Spleen (tissue), 11 donors: ENCODE measurements around the gene C6orf62. TPM values are rescaled to one million over a fixed set of nuclear protein-coding genes. Genes with fewer than 3 reads are reported as not detected.

ENCODE experiments used
- DNase-seq: peaks from one replicate; pipeline ENCODE4 v3.0.0-alpha.2; 2020
- H3K27ac ChIP-seq, 8 donors: fragments of 200-600 bp; sonication (generic) in 7 of 8; 1 replicate in 4 of 8; 2 replicates in 4 of 8; pipeline versions ENCODE4 v1.5.0 to v1.8.0; 2016 to 2021; ENCODE audit warnings: inconsistent platforms in 4 of 8, mild to moderate bottlenecking in 4 of 8, moderate library complexity in 1 of 8
- H3K27me3 ChIP-seq, 7 donors: fragments of 200-600 bp; sonication (generic) in 6 of 7; replicated peaks in 1 of 7; 1 replicate in 4 of 7; 2 replicates in 3 of 7; pipeline versions ENCODE4 v1.5.0 to v1.8.0; 2016 to 2021; ENCODE audit warnings: inconsistent platforms in 3 of 7, mild to moderate bottlenecking in 1 of 7
- H3K36me3 ChIP-seq, 6 donors: fragments of 200-600 bp; sonication (generic) in 5 of 6; 1 replicate in 4 of 6; 2 replicates in 2 of 6; pipeline versions ENCODE4 v1.5.0 to v1.8.0; 2016 to 2021; ENCODE audit warnings: inconsistent platforms in 2 of 6
- H3K4me1 ChIP-seq, 6 donors: fragments of 200-600 bp; sonication (generic) in 5 of 6; 1 replicate in 3 of 6; 2 replicates in 3 of 6; pipeline versions ENCODE4 v1.5.0 to v1.8.0; 2016 to 2021; ENCODE audit warnings: inconsistent platforms in 3 of 6
- H3K4me3 ChIP-seq, 8 donors: fragments of 200-600 bp; sonication (generic) in 7 of 8; 1 replicate in 4 of 8; 2 replicates in 4 of 8; pipeline versions ENCODE4 v1.5.0 to v1.8.0; 2016 to 2021; ENCODE audit warnings: inconsistent platforms in 4 of 8, mild to moderate bottlenecking in 4 of 8, moderate library complexity in 2 of 8
- H3K9me3 ChIP-seq, 8 donors: fragments of 200-600 bp; sonication (generic) in 7 of 8; 1 replicate in 4 of 8; 2 replicates in 4 of 8; pipeline versions ENCODE4 v1.5.0 to v1.8.0; 2016 to 2021; ENCODE audit warnings: inconsistent platforms in 4 of 8
- CTCF ChIP-seq, 11 experiments: fragments of 200-600 bp in 7 of 11; fragments of 450-650 bp in 4 of 11; sonication (generic) in 4 of 11; IDR thresholded peaks in 8 of 11; conservative IDR thresholded peaks in 3 of 11; 1 replicate in 7 of 11; 2 replicates in 4 of 11; pipeline versions ENCODE4 v1.4.0 to v1.8.0; 2016 to 2021; ENCODE audit warnings: antibody characterized with exemption in 11 of 11, inconsistent platforms in 4 of 11, mild to moderate bottlenecking in 1 of 11
- POLR2A ChIP-seq, 3 donors: fragments of 450-650 bp; IDR thresholded peaks; one replicate each; pipeline ENCODE4 v1.5.1; 2017; ENCODE audit warnings: antibody characterized with exemption in 3 of 3, mild to moderate bottlenecking in 1 of 3
- POLR2AphosphoS5 ChIP-seq, 3 donors: sonication (generic); formaldehyde crosslinking; IDR thresholded peaks; one replicate each; pipeline ENCODE4 v1.5.1; 2017; ENCODE audit warnings: antibody characterized with exemption in 3 of 3
- WGBS, 5 donors: extraction: QIAGEN DNeasy Blood & Tissue Kit in 3 of 5; methylation state at CpG; one replicate each; pipeline versions ENCODE4 v1.1.5 to v1.1.7; 2013 to 2018; 5-methylcytosine and 5-hydroxymethylcytosine counted together
- intact Hi-C: fragments of 100-400 bp; cut with DNase I; formaldehyde crosslinking; loops from one replicate; pipeline ENCODE4 v1.15.0; 2023; ENCODE audit warnings: low total_unique reads
- polyA plus RNA-seq, 3 donors: library from polyadenylated mRNA; stranded (reverse); fragments of 200-250 nt; gene quantifications; one replicate each; pipeline ENCODE4 v1.2.1, GENCODE V29; 2013
- total RNA-seq, 7 donors: library from RNA; depleted of rRNA in 3 of 7; stranded (reverse); fragments of >200 nt in 3 of 7; fragmentation: NEBNext Ultra II Directional in 4 of 7; extraction: Animal tissue kit (Norgen Biotek cat#: 25700) in 4 of 7; gene quantifications; one replicate each; pipeline versions ENCODE4 v1.1.0 to v1.2.1, GENCODE V29; 2016 to 2021
- donor health status: healthy with polysubstance abuse.
- donor health status: DM: no; HTN: no; CAD: no; lungs with moderate emphysema.
- donor health status: DM: no; HTN: no; CAD: no.
- donor health status: Bipolar disorder and iron deficiency.
- donor health status: healthy.
- donor health status: DM: no; HTN: no; CAD: no.
- donor health status: DM: yes; HTN: yes; CAD: no.

C6orf62 gene
- total and polyA plus RNA-seq, 10 donors, result 75.5 to 193 (median 136) TPM

- Histone ChIP-seq H3K4me3 (no peak overlapping the region), H3K27ac (no peak overlapping the region), H3K27me3 (no peaks in the 10 kb centered on the region), H3K9me3 (no peaks in the 10 kb centered on the region), H3K4me1 (peaks cover 0 to 10% (median 0%) of the 10 kb centered on the region in 6 donors), H3K36me3 (peaks cover 0 to 7% (median 0%) of the 10 kb centered on the region in 6 donors)
- 84 to 98% (median 95%) methylated on average over 2 of the region's 2 CpGs for WGBS, 5 donors
- TF ChIP-seq POLR2A (IDR thresholded peaks at IDR 0.05) (no peak), POLR2AphosphoS5 (IDR thresholded peaks at IDR 0.05) (no peak), CTCF (IDR thresholded peaks at IDR 0.05 in 8 of 11, conservative IDR thresholded peaks at IDR 0.05 in 3 of 11) (no peak)
- intact Hi-C loops, result no loop called here
- DNase-seq, result no peak
Measured at GRCh38 chr6:24692848-24693592, 25.9 kb downstream of the C6orf62 start.

- Histone ChIP-seq H3K36me3 (peaks cover 0 to 13% (median 0%) of the 10 kb centered on the region in 6 donors), H3K4me3 (no peak overlapping the region), H3K27ac (no peak overlapping the region), H3K27me3 (no peaks in the 10 kb centered on the region), H3K4me1 (peaks cover 0 to 10% (median 0%) of the 10 kb centered on the region in 6 donors), H3K9me3 (no peaks in the 10 kb centered on the region)
- TF ChIP-seq POLR2AphosphoS5 (IDR thresholded peaks at IDR 0.05) (no peak), POLR2A (IDR thresholded peaks at IDR 0.05) (no peak), CTCF (IDR thresholded peaks at IDR 0.05 in 8 of 11, conservative IDR thresholded peaks at IDR 0.05 in 3 of 11) (no peak)
- WGBS, 5 donors, result 71 to 80% (median 76%) methylated on average over 3 of the region's 3 CpGs
- DNase-seq, result no peak
- intact Hi-C loops, result no loop called here
Measured at GRCh38 chr6:24692415-24692814, 26.5 kb downstream of the C6orf62 start.

GRCh38 chr6:24692003-24692402 lies 27.0 kb downstream of the C6orf62 start:
- Histone ChIP-seq H3K36me3 (peaks cover 0 to 16% (median 0%) of the 10 kb centered on the region in 6 donors), H3K9me3 (no peaks in the 10 kb centered on the region), H3K27me3 (no peaks in the 10 kb centered on the region), H3K4me1 (peaks cover 0 to 10% (median 0%) of the 10 kb centered on the region in 6 donors), H3K4me3 (no peak overlapping the region), H3K27ac (no peak overlapping the region)
- TF ChIP-seq CTCF (IDR thresholded peaks at IDR 0.05 in 8 of 11, conservative IDR thresholded peaks at IDR 0.05 in 3 of 11) (no peak), POLR2AphosphoS5 (IDR thresholded peaks at IDR 0.05) (no peak), POLR2A (IDR thresholded peaks at IDR 0.05) (no peak)
- intact Hi-C loops, result no loop called here
- 66 to 80% (median 78%) methylated on average over 4 of the region's 4 CpGs for WGBS, 5 donors
- no peak for DNase-seq

GRCh38 chr6:24691550-24691949 lies 27.4 kb downstream of the C6orf62 start:
- H3K36me3 ChIP-seq, result peaks cover 0 to 16% (median 0%) of the 10 kb centered on the region in 6 donors
- H3K27me3 ChIP-seq, result no peaks in the 10 kb centered on the region
- H3K9me3 ChIP-seq, result no peaks in the 10 kb centered on the region
- H3K27ac ChIP-seq, result no peak overlapping the region
- peaks cover 0 to 10% (median 0%) of the 10 kb centered on the region in 6 donors for H3K4me1 ChIP-seq
- intact Hi-C loops, result no loop called here
- no peak for TF ChIP-seq POLR2AphosphoS5 (IDR thresholded peaks at IDR 0.05)
- no peak for TF ChIP-seq POLR2A (IDR thresholded peaks at IDR 0.05)
- TF ChIP-seq CTCF (IDR thresholded peaks at IDR 0.05 in 8 of 11, conservative IDR thresholded peaks at IDR 0.05 in 3 of 11), result no peak
- no peak for DNase-seq
- no peak overlapping the region for H3K4me3 ChIP-seq
- 85 to 94% (median 90%) methylated on average over 3 of the region's 3 CpGs for WGBS, 5 donors
